ENCODE measurements around the gene NKAIN2. TPM values are rescaled to one million over a fixed set of nuclear protein-coding genes. Genes with fewer than 3 reads are reported as not detected.

NKAIN2 gene
- polyA plus RNA-seq, 1 donor (not counting 4 experiments of a cell fraction or from before 2014, with no cell fraction given) = 0.13 TPM

- dilution Hi-C loops (cut with MboI; ENCODE audit: extremely low pct_ligation_motif_present, low sequenced_read_pairs) = no loop called here
These were observed 1055.7 kb downstream of the NKAIN2 start for GRCh38 chr6:124859366-124859765.

GRCh38 chr6:124866040-124866439 is 1062.4 kb downstream of the NKAIN2 start:
- FAIRE-seq (no peak), DNase-seq (ENCODE audit: low read depth, low spot score) (no peak)
- Histone ChIP-seq H2AFZ (ENCODE audit: control insufficient read depth, low read length) (no peak overlapping the region), H4K20me1 (ENCODE audit: control insufficient read depth, extremely low read depth, insufficient read depth, low read length) (no peaks in the 10 kb centered on the region), H3K4me2 (ENCODE audit: control insufficient read depth, extremely low read depth, insufficient read depth, low read depth, low read length) (no peak overlapping the region), H3K4me3 (ENCODE audit: control insufficient read depth in 2 of 3, extremely low read depth in 1 of 3, insufficient read depth in 2 of 3, low read depth in 1 of 3, low read length in 3 of 3) (no peak overlapping the region), H3K27ac (ENCODE audit: control insufficient read depth, insufficient read depth, low read length) (no peak overlapping the region), H3K27me3 (ENCODE audit: control insufficient read depth, extremely low read depth, insufficient read depth, low read length) (no peaks in the 10 kb centered on the region), H3K4me1 (ENCODE audit: control insufficient read depth, extremely low read depth, insufficient read depth, low read length) (peaks cover 9% of the 10 kb centered on the region), H3K9me1 (ENCODE audit: control insufficient read depth, extremely low read depth, insufficient read depth, low read length) (no peaks in the 10 kb centered on the region), H3K36me3 (ENCODE audit: control insufficient read depth in 2 of 2, extremely low read depth in 1 of 2, insufficient read depth in 2 of 2, low read length in 2 of 2) (no peaks in the 10 kb centered on the region), H3K9ac (ENCODE audit: control insufficient read depth, extremely low read depth, insufficient read depth, low read length) (no peak overlapping the region), H3K9me3 (ENCODE audit: control insufficient read depth, low read depth, low read length) (no peaks in the 10 kb centered on the region), H3K79me2 (ENCODE audit: control insufficient read depth, insufficient read depth, low read length) (no peaks in the 10 kb centered on the region)
- TF ChIP-seq EZH2 (IDR thresholded peaks at IDR 0.05; ENCODE audit: low read length) (no peak), CTCF (optimal IDR thresholded peaks at IDR 0.05 in 1 of 3, IDR thresholded peaks at IDR 0.05 in 1 of 3, conservative IDR thresholded peaks at IDR 0.05 in 1 of 3; ENCODE audit: extremely low read depth in 1 of 3, insufficient read depth in 2 of 3, low read length in 3 of 3) (no peak)
- dilution Hi-C loops (cut with MboI; ENCODE audit: extremely low pct_ligation_motif_present, low sequenced_read_pairs) = no loop called here

More at GRCh38 chr6:124859366-124859765, 1055.7 kb downstream of the NKAIN2 start:
- no peak for DNase-seq (ENCODE audit: low read depth, low spot score)
- no peak for TF ChIP-seq EZH2 (IDR thresholded peaks at IDR 0.05; ENCODE audit: low read length)
- no peak for TF ChIP-seq CTCF (optimal IDR thresholded peaks at IDR 0.05 in 1 of 3, IDR thresholded peaks at IDR 0.05 in 1 of 3, conservative IDR thresholded peaks at IDR 0.05 in 1 of 3; ENCODE audit: extremely low read depth in 1 of 3, insufficient read depth in 2 of 3, low read length in 3 of 3)
- no peaks in the 10 kb centered on the region for H3K4me1 ChIP-seq (ENCODE audit: control insufficient read depth, extremely low read depth, insufficient read depth, low read length)
- H3K27me3 ChIP-seq (ENCODE audit: control insufficient read depth, extremely low read depth, insufficient read depth, low read length) = no peaks in the 10 kb centered on the region
- H3K27ac ChIP-seq (ENCODE audit: control insufficient read depth, insufficient read depth, low read length) = no peak overlapping the region
- H3K4me3 ChIP-seq (ENCODE audit: control insufficient read depth in 2 of 3, extremely low read depth in 1 of 3, insufficient read depth in 2 of 3, low read depth in 1 of 3, low read length in 3 of 3) = no peak overlapping the region
- no peak overlapping the region for H3K9ac ChIP-seq (ENCODE audit: control insufficient read depth, extremely low read depth, insufficient read depth, low read length)
- no peaks in the 10 kb centered on the region for H3K36me3 ChIP-seq (ENCODE audit: control insufficient read depth in 2 of 2, extremely low read depth in 1 of 2, insufficient read depth in 2 of 2, low read length in 2 of 2)
- H2AFZ ChIP-seq (ENCODE audit: control insufficient read depth, low read length) = no peak overlapping the region
- no peaks in the 10 kb centered on the region for H4K20me1 ChIP-seq (ENCODE audit: control insufficient read depth, extremely low read depth, insufficient read depth, low read length)
- no peaks in the 10 kb centered on the region for H3K79me2 ChIP-seq (ENCODE audit: control insufficient read depth, insufficient read depth, low read length)
- no peak overlapping the region for H3K4me2 ChIP-seq (ENCODE audit: control insufficient read depth, extremely low read depth, insufficient read depth, low read depth, low read length)
- H3K9me1 ChIP-seq (ENCODE audit: control insufficient read depth, extremely low read depth, insufficient read depth, low read length) = no peaks in the 10 kb centered on the region
- FAIRE-seq = no peak
- H3K9me3 ChIP-seq (ENCODE audit: control insufficient read depth, low read depth, low read length) = no peaks in the 10 kb centered on the region
